ES-I3 (cell line): ENCODE data around the gene CLCN6.

ENCODE experiments used
- H3K36me3 ChIP-seq: 2 replicates; pipeline ENCODE4 v1.6.1; 2013; ENCODE audit warnings: mild to moderate bottlenecking, low read length, control low read depth, moderate library complexity; ENCODE audit not compliant: insufficient read depth
- H3K4me1 ChIP-seq: 2 replicates; pipeline ENCODE4 v1.6.1; 2013; ENCODE audit warnings: mild to moderate bottlenecking, control low read depth, low read length; ENCODE audit not compliant: insufficient read depth
- H3K9ac ChIP-seq: 2 replicates; pipeline ENCODE4 v1.6.1; 2013; ENCODE audit warnings: low read depth, mild to moderate bottlenecking, low read length, moderate library complexity
- H3K9me3 ChIP-seq: 2 replicates; pipeline ENCODE4 v1.6.1; 2013; ENCODE audit warnings: mild to moderate bottlenecking, low read length, moderate library complexity; ENCODE audit not compliant: control insufficient read depth, insufficient read depth

The CLCN6 gene, protein sequence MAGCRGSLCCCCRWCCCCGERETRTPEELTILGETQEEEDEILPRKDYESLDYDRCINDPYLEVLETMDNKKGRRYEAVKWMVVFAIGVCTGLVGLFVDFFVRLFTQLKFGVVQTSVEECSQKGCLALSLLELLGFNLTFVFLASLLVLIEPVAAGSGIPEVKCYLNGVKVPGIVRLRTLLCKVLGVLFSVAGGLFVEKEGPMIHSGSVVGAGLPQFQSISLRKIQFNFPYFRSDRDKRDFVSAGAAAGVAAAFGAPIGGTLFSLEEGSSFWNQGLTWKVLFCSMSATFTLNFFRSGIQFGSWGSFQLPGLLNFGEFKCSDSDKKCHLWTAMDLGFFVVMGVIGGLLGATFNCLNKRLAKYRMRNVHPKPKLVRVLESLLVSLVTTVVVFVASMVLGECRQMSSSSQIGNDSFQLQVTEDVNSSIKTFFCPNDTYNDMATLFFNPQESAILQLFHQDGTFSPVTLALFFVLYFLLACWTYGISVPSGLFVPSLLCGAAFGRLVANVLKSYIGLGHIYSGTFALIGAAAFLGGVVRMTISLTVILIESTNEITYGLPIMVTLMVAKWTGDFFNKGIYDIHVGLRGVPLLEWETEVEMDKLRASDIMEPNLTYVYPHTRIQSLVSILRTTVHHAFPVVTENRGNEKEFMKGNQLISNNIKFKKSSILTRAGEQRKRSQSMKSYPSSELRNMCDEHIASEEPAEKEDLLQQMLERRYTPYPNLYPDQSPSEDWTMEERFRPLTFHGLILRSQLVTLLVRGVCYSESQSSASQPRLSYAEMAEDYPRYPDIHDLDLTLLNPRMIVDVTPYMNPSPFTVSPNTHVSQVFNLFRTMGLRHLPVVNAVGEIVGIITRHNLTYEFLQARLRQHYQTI

DNA sequence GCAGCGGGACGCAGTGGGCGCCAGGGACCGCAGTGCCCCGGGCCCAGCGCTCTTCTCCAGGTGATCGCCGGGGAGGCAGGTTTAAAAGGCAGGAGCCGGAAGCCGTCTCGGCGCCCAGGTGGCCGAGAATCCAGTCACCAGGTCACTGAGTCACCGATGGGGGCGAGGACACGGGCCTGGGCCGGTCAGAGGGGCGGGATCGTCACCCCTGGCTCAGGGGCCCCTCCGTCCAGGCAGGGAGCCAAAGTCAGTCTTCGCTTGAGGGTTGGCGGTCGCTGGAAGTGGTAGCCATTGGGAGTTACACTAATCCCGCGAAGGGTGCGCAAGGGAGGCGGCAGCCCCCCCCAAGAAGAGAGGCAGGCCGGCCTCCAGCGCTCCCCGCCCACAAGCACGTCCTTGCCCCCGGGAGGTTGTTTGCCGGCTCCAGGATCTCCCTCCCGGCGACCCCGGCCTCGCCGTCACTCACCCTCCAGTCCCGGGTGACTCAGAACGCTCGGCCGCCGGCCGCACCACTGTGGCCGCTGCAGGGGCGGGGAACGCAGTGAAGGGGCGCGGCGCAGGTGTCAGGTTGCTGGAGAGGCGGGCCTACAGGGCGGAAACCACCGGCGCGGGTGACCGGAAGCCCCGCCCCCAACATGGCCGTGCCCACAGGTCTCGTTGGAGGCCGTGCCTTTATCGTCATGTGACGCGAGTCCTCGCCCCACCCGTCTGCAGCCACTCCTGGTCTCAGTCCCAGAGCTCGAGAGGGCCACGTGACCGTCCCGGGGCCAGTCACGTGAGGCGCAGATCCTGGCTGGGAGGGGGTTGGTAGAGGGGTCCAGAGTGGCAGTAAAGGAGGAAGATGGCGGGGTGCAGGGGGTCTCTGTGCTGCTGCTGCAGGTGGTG is at the start of gene CLCN6, which contains the start of gene MTHFR:
CLCN6 (plus strand) TSS at position 770 of the 885 bp plus-strand sequence; CDS start at position 842, 72 bp downstream.
MTHFR (minus strand) TSS at position 543 of the 885 bp plus-strand sequence. CDS start 2,848 bp downstream, outside the sequence.
- Histone ChIP-seq H3K9ac (peak within 1 kb of the TSS; percentile 89), H3K4me1 (peaks cover 26% of the 10 kb centered on the region), H3K9me3 (no peaks in the 10 kb centered on the region), H3K36me3 (peaks cover 4% of the 10 kb centered on the region)

DNA sequence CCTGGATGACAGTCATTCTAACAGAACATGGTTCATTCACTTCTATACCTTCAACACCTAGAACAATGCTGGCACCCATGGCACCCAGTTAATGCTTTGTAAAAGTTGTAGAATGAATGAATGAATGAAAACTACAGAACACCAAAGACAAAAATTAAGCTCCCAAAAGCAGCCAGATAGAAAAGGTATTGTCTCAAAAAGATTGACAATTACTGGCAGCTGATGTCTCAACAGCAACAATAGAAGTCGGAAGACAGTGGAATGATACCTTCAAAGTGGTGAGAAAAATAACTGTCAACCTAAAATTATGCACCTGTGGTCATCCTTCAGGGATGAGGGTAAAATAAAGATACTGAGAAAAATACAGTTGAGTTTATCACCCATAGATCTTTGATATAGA is 48.9 kb upstream of the CLCN6 start:
- Histone ChIP-seq H3K9ac (no peak overlapping the region), H3K36me3 (no peaks in the 10 kb centered on the region), H3K9me3 (no peaks in the 10 kb centered on the region), H3K4me1 (peaks cover 15% of the 10 kb centered on the region)

DNA sequence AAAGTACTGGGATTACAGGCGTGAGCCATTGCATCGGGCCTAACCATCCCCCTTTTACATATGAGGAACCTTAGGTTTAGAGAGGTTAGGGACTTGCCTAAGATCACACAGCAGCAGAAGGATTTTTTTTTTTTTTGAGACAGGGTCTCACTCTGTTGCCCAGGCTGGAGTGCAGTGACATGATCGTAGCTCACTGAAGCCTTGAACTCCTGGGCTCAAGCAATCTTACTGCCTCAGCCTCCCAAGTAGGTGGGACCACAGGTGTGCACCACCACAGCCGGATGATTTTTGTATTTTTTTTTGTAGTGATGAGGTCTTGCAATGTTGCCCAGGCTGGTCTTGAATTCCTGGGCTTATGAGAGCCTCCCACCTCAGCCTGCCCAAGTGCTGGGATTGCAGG is 46.2 kb upstream of the CLCN6 start:
- Histone ChIP-seq H3K9me3 (no peaks in the 10 kb centered on the region), H3K4me1 (peaks cover 6% of the 10 kb centered on the region; the same call in 1 of the 2 replicates), H3K9ac (no peak overlapping the region), H3K36me3 (no peaks in the 10 kb centered on the region)

DNA sequence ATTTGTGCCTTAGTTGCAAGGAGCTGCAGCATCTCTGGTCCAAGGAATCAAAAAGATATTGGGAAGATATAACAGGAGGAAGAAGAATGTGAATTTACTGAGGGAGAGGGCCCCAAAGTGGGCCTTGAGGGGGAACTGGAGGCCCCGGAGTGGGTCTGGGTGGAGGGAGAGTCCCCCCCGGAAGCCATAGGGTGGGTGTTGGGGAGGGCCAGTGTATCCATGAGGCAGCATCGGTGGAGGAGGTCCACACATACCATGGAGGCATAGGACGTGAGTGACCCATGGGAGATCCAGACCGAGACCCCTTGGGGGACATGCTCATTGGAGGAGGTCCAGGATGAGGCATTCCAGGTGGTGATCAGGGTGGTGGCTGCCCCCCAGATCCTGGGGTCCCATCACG is 44.7 kb upstream of the CLCN6 start:
- Histone ChIP-seq H3K36me3 (no peaks in the 10 kb centered on the region), H3K4me1 (peaks cover 6% of the 10 kb centered on the region; the same call in 1 of the 2 replicates), H3K9me3 (no peaks in the 10 kb centered on the region), H3K9ac (no peak overlapping the region)

DNA sequence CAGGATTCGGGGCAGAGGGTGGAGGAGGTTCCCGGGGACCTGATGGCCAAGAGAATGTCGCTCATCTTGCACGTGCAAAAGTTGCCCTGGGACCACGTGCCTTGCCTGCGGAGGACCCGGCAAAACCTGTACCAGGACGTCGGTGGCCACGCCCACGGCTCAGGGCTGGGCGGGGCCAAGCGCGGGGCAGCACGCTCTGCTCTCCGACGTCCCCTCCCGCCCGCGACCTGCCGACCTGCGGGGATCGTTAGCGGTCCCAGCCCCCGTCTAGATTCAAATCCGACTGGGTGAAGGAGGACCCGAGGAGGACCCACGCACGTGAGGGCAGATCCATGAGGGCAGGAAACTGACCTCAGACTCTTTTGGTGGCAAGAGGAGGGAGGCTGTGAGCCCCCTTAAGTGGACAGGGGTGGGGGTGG is 44.0 kb upstream of the CLCN6 start, which contains the start of gene C1orf167:
C1orf167 (plus strand) TSS at position 206 of the 419 bp plus-strand sequence. CDS start 2,208 bp downstream, outside the sequence.
- peak within 1 kb of the TSS; percentile 41; the same call in 1 of the 2 replicates for H3K9ac ChIP-seq
- no peaks in the 10 kb centered on the region for H3K36me3 ChIP-seq
- peaks cover 6% of the 10 kb centered on the region; the same call in 1 of the 2 replicates for H3K4me1 ChIP-seq
- no peaks in the 10 kb centered on the region for H3K9me3 ChIP-seq

DNA sequence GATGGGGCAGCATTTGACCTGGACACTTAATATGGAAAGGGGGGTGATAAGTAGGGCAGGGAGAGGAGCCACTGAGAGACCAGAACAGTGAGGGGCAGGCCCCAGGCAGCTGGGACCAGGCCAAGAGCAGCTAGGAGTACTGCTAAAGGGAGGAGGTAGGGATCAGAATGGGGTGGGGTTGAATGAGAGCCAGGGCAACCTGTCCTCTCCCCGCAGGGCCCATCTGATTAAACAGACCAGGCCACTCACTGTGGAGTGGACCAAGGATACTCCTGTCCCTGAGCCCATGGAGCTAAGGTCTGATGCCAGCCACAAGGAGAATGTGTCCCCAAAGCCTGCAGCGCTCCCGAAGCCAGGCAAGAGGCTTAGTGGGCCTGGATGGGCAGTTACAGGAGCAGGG is 41.9 kb upstream of the CLCN6 start:
- Histone ChIP-seq H3K4me1 (peaks cover 6% of the 10 kb centered on the region; the same call in 1 of the 2 replicates), H3K36me3 (no peaks in the 10 kb centered on the region), H3K9ac (no peak overlapping the region)

DNA sequence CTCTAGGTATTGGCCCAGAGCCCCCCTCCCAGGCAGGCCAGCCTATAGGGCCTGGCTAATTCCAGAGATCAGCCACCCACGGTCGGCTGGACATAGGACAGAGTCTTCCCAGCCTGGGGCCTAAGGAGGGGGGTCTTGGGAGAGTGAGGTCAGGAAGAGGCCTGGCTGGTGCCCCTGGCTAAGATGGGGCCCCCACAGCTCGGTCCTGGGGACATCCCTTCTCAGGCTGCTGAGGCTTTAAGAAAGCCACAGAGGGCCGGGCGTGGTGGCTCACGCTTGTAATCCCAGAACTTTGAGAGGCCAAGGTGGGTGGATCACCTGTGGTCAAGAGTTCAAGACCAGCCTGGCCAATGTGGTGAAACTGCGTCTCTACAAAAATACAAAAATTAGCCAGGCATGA is 41.5 kb upstream of the CLCN6 start:
- Histone ChIP-seq H3K9ac (no peak overlapping the region), H3K4me1 (peaks cover 6% of the 10 kb centered on the region; the same call in 1 of the 2 replicates), H3K36me3 (no peaks in the 10 kb centered on the region), H3K9me3 (no peaks in the 10 kb centered on the region)

More for the DNA sequence above, 41.9 kb upstream of the CLCN6 start:
- H3K9me3 ChIP-seq: no peaks in the 10 kb centered on the region

DNA sequence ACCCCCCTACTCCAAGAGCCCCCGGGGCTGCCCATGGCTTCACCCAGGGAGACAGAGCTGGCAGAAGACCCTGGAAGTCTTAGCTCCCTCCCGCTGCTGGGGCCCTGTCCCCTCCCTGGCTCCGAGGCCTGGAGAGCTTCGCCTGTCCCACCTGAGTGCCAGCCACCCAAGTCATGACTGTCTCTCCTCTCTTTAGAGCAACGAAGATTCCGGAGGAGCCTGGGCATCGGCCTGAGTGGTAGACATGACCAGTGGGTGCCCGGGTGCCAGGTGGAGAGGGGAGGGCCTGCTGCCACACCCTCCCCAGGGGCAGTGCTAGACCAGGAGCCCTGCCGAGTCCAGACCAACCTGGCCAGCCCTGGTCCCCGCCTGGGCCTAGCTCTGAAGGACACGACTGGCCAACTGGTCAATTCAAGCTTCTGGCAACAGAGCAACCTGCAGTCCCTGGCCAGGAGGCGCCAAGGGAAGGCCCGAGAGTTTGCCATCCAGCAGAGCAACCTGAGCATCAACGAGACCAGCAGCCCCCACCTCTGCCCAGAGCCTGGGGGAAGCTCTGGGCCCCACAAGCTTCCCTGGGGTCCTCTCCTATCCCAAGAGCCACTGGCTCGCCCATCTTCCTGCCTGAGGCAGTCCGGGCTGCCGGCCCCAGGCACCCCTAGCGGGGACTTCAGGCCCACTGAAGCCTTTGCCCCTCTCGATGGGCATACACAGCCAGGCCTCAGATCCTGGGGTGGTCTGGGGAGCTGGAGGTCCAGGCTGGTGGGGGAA is 40.1 kb upstream of the CLCN6 start:
- Histone ChIP-seq H3K9ac (no peak overlapping the region), H3K36me3 (no peaks in the 10 kb centered on the region), H3K9me3 (no peaks in the 10 kb centered on the region), H3K4me1 (peaks cover 6% of the 10 kb centered on the region; the same call in 1 of the 2 replicates)

DNA sequence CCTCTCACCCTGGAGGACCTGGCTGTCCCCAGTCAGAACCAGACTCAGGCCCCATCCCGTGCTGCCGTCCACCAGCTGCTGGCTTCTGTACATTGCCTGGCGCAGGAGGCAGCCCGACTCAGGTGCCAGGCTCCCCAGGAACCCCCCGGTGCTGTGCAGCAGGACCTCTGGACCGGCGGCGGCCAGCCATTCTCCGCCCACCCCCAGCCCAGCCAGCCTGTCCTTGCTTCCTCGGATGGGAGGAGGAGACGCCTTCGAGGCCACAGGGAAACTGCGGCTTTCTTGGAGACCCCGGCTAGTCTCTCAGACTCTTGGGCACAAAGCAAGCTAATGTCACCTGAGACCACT is 39.6 kb upstream of the CLCN6 start:
- Histone ChIP-seq H3K9ac (no peak overlapping the region), H3K4me1 (peaks cover 6% of the 10 kb centered on the region; the same call in 1 of the 2 replicates), H3K36me3 (no peaks in the 10 kb centered on the region), H3K9me3 (no peaks in the 10 kb centered on the region)

DNA sequence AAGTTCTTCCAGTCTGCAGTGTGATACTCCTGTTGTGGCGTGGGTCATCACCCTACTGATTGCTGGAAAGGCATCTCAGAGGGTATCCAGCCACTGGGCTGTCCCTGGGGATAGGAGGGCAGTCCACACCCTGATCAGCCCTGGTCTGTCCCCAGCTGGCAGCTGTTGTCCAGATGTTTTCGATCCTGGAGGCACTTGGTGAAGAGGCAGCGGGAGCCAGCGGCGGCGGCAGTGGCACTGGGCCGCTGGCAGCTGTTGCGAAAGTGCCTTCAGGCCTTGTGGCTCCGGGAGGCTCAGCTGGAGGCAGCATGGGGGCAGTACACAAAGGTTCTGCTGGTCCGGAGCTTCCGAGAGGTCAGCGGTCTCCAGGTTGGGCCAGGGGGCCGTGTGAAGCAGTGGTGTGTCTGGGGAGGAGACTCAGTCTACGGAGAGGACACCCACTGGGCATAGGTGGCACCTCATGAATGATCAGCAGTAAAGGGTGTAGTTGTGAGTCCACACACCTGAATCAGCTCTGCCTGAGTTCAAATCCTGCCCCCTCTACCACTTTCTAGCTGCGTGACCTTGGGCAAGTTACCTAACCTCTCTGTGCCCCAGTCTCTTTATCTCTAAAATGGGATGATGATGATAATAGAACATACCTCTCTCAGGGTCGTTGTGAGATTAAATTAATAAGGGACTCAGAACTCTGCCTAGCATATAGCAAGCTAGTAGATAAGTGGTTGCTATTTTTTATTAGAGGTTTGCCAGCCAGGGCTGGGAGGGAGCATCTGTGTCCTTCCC is 37.9 kb upstream of the CLCN6 start:
- Histone ChIP-seq H3K36me3 (no peaks in the 10 kb centered on the region), H3K9ac (no peak overlapping the region), H3K9me3 (no peaks in the 10 kb centered on the region), H3K4me1 (peaks cover 6% of the 10 kb centered on the region; the same call in 1 of the 2 replicates)

DNA sequence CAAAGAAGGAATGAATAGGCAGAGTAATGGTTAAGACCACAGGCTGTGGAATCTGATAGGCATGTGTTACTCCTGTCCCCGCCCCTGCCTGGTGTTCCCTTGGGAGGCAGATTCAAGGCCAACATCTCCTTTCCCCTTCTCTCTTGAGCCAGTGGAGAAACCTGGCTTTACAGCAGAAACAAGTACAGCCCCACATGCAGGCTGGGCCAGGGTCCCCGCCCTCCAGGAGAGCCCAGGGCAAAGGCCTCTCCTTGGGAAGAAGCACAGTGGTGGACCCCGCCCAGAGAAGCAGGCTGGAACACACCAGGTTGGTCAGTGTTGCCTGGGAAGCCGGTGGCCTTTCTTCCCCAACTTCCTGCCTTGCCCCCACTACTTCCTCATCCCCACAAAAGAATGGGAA is 37.2 kb upstream of the CLCN6 start:
- peaks cover 6% of the 10 kb centered on the region; the same call in 1 of the 2 replicates for H3K4me1 ChIP-seq
- no peaks in the 10 kb centered on the region for H3K36me3 ChIP-seq

DNA sequence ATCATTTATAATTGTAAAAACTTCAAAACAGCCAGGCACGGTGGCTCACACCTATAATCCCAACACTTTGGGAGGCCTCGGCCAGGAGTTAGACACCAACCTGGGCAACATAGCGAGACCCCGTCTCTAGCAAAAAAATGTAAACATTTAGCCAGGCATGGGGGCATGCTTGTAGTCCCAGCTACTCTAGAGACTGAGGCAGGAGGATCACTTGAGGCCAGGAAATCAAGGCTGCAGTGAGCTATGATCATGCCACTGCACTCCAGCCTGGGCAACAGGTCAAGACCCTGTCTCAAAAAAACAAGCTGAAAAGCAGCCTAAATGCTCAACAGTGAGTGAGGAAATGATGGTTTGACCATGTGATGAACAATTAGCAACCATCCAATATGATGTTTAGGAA is 36.7 kb upstream of the CLCN6 start:
- no peak overlapping the region for H3K9ac ChIP-seq
- H3K9me3 ChIP-seq: no peaks in the 10 kb centered on the region
- peaks cover 6% of the 10 kb centered on the region; the same call in 1 of the 2 replicates for H3K4me1 ChIP-seq
- H3K36me3 ChIP-seq: no peaks in the 10 kb centered on the region

More for the DNA sequence above, 37.2 kb upstream of the CLCN6 start:
- H3K9me3 ChIP-seq: no peaks in the 10 kb centered on the region
- H3K9ac ChIP-seq: no peak overlapping the region
